GM23338 (cell line): ENCODE measurements around the gene LHX4. TPM values are rescaled to one million over a fixed set of nuclear protein-coding genes. Genes with fewer than 3 reads are reported as not detected.

Source experiments
- ATAC-seq: fragments of 200-7000 bp; cut with Tn5 transposase; 3 replicates; pipeline ENCODE4 v1.9.1; 2020
- DNase-seq: peaks from one replicate; pipeline ENCODE4 v3.0.0-alpha.2; 2015; ENCODE audit warnings: low spot score
- H2AFZ ChIP-seq: fragments of 200-600 bp; sonication (generic); 2 replicates; pipeline ENCODE4 v1.8.0; 2016; ENCODE audit warnings: antibody characterized with exemption, mild to moderate bottlenecking, moderate library complexity
- H3F3A ChIP-seq: fragments of 200-600 bp; sonication (generic); replicated peaks from 2 replicates; pipeline ENCODE4 v1.8.0; 2017; ENCODE audit warnings: antibody characterized with exemption, mixed run types, low read depth
- H3K27ac ChIP-seq: fragments of 200-600 bp; sonication (generic); 2 replicates; pipeline ENCODE4 v1.6.1; 2016; ENCODE audit warnings: low read depth
- H3K27me3 ChIP-seq: fragments of 200-600 bp; sonication (generic); 2 replicates; pipeline ENCODE4 v1.8.0; 2016; ENCODE audit warnings: mild to moderate bottlenecking, mixed run types, moderate library complexity; ENCODE audit not compliant: insufficient read depth
- H3K36me3 ChIP-seq: fragments of 200-600 bp; sonication (generic); 2 replicates; pipeline ENCODE4 v1.8.0; 2016; ENCODE audit warnings: mild to moderate bottlenecking; ENCODE audit not compliant: insufficient read depth
- H3K4me1 ChIP-seq: fragments of 200-600 bp; sonication (generic); 2 replicates; pipeline ENCODE4 v1.8.0; 2016; ENCODE audit warnings: mild to moderate bottlenecking, moderate library complexity; ENCODE audit not compliant: insufficient read depth
- H3K4me2 ChIP-seq: fragments of 200-600 bp; sonication (generic); 2 replicates; pipeline ENCODE4 v1.7.1; 2017; ENCODE audit warnings: mixed run types
- H3K4me3 ChIP-seq: fragments of 200-600 bp; sonication (generic); 2 replicates; pipeline ENCODE4 v1.6.1; 2016; ENCODE audit warnings: mixed run types
- H3K79me2 ChIP-seq: fragments of 200-600 bp; sonication (generic); replicated peaks from 2 replicates; pipeline ENCODE4 v1.8.0; 2017; ENCODE audit warnings: mild to moderate bottlenecking; ENCODE audit not compliant: insufficient read depth
- H3K9me2 ChIP-seq: fragments of 200-600 bp; sonication (generic); 2 replicates; pipeline ENCODE4 v1.8.0; 2017; ENCODE audit not compliant: insufficient read depth
- H4K20me1 ChIP-seq: fragments of 200-600 bp; sonication (generic); replicated peaks from 2 replicates; pipeline ENCODE4 v1.8.0; 2017; ENCODE audit warnings: mild to moderate bottlenecking; ENCODE audit not compliant: insufficient read depth
- H3K27ac Mint-ChIP-seq: 2 replicates; pipeline ENCODE4 v1.8.0; 2020; ENCODE audit warnings: inconsistent platforms, mild to moderate bottlenecking, moderate library complexity, mixed read lengths
- H3K27me3 Mint-ChIP-seq: 3 replicates; pipeline ENCODE4 v1.8.0; 2022; ENCODE audit warnings: low read depth, mild to moderate bottlenecking, moderate library complexity, mixed read lengths, inconsistent platforms; ENCODE audit not compliant: insufficient read depth, poor library complexity
- H3K36me3 Mint-ChIP-seq: 3 replicates; pipeline ENCODE4 v1.8.0; 2021; ENCODE audit warnings: low read depth, mild to moderate bottlenecking, inconsistent platforms, moderate library complexity, mixed read lengths
- H3K4me1 Mint-ChIP-seq: 3 replicates; pipeline ENCODE4 v1.8.0; 2020; ENCODE audit warnings: mild to moderate bottlenecking, inconsistent platforms, mixed read lengths
- H3K4me3 Mint-ChIP-seq: 3 replicates; pipeline ENCODE4 v1.8.0; 2021; ENCODE audit warnings: moderate library complexity, mild to moderate bottlenecking, inconsistent platforms, mixed read lengths
- H3K9me3 Mint-ChIP-seq: 3 replicates; pipeline ENCODE4 v1.8.0; 2020; ENCODE audit warnings: moderate library complexity, mild to moderate bottlenecking, inconsistent platforms, mixed read lengths
- ETS1 ChIP-seq: IDR thresholded peaks from 2 replicates; pipeline ENCODE4 v1.6.1; 2016; ENCODE audit warnings: antibody characterized with exemption
- EZH2 ChIP-seq: fragments of 200-600 bp; sonication (generic); IDR thresholded peaks from one replicate; pipeline ENCODE4 v1.8.0; 2017; ENCODE audit warnings: antibody characterized with exemption, mild to moderate bottlenecking, low read depth; ENCODE audit not compliant: unreplicated experiment
- EZH2phosphoT487 ChIP-seq: fragments of 200-600 bp; sonication (generic); IDR thresholded peaks from one replicate; pipeline ENCODE4 v1.8.1; 2018; ENCODE audit warnings: antibody characterized with exemption; ENCODE audit not compliant: unreplicated experiment
- NANOG ChIP-seq: IDR thresholded peaks from 2 replicates; pipeline ENCODE4 v1.6.1; 2016; ENCODE audit warnings: antibody characterized with exemption, borderline replicate concordance
- POLR2AphosphoS5 ChIP-seq: IDR thresholded peaks from 2 replicates; pipeline ENCODE4 v1.6.1; 2016; ENCODE audit warnings: antibody characterized with exemption, low read depth
- STAT1 ChIP-seq: IDR thresholded peaks from one replicate; pipeline ENCODE4 v1.6.1; 2016; ENCODE audit warnings: antibody characterized with exemption; ENCODE audit not compliant: unreplicated experiment
- ZNF114 ChIP-seq: fragments of 250-450 bp; sonication (Bioruptor Pico); IDR thresholded peaks from 2 replicates; pipeline ENCODE4 v1.5.0; 2020; ENCODE audit warnings: mild to moderate bottlenecking, moderate library complexity
- ZNF462 ChIP-seq: fragments of 250-450 bp; sonication (Bioruptor Pico); IDR thresholded peaks from 2 replicates; pipeline ENCODE4 v1.5.0; 2020; ENCODE audit warnings: mild to moderate bottlenecking, moderate library complexity
- polyA plus RNA-seq: library from polyadenylated mRNA; unstranded; fragments of >200 nt; fragmentation: Nextera tagmentation; extraction: Ambion mirVana; gene quantifications from 2 replicates; pipeline ENCODE4 v1.2.1, GENCODE V29; 2016
- total RNA-seq: library from RNA; depleted of rRNA; stranded (reverse); fragments of >200 nt; shearing (Covaris generic); gene quantifications from 2 replicates; pipeline ENCODE4 v1.2.3, GENCODE V29; 2014

Gene LHX4
- total and polyA plus RNA-seq, 2 experiments from 2014 or later: 1.4 to 2.5 TPM

- TF ChIP-seq ZNF462 (CRISPR knock-in tag) (no peak), EZH2phosphoT487 (no peak), POLR2AphosphoS5 (no peak), ETS1 (no peak), ZNF114 (CRISPR knock-in tag) (no peak), EZH2 (no peak)
Measured at GRCh38 chr1:180261030-180261429, 31.0 kb downstream of the LHX4 start (continued).

- Histone ChIP-seq H3K79me2 (no peaks in the 10 kb centered on the region), H3K36me3 (no peaks in the 10 kb centered on the region), H3K27ac (no peak overlapping the region), H3F3A (no peaks in the 10 kb centered on the region), H3K4me1 (peaks cover 11% of the 10 kb centered on the region), H4K20me1 (no peaks in the 10 kb centered on the region), H3K27me3 (no peaks in the 10 kb centered on the region), H3K4me3 (no peak overlapping the region), H3K4me2 (no peak overlapping the region), H3K9me2 (no peaks in the 10 kb centered on the region), H2AFZ (no peak overlapping the region)
- H3K27ac Mint-ChIP-seq: no peak overlapping the region
- DNase-seq (no peak), ATAC-seq (no peak)
- peaks cover 20% of the 10 kb centered on the region for H3K27me3 Mint-ChIP-seq
- H3K9me3 Mint-ChIP-seq: no peaks in the 10 kb centered on the region; the same call in 2 of the 3 replicates
- H3K4me1 Mint-ChIP-seq: peaks cover 31% of the 10 kb centered on the region
- no peaks in the 10 kb centered on the region; the same call in 2 of the 3 replicates for H3K36me3 Mint-ChIP-seq
- H3K4me3 Mint-ChIP-seq: no peak overlapping the region
- TF ChIP-seq POLR2AphosphoS5 (no peak), STAT1 (no peak), ZNF462 (CRISPR knock-in tag) (no peak), NANOG (no peak), EZH2 (no peak)
Measured at GRCh38 chr1:180261524-180262155, 31.6 kb downstream of the LHX4 start.
